HG03196 (cell line): ENCODE measurements around the gene ADCY2.

Experiments
- ATAC-seq: cut with Tn5 transposase; IDR thresholded peaks from one replicate; pipeline ENCODE4 v1.9.1; 2021; ENCODE audit not compliant: unreplicated experiment

ADCY2 gene

GRCh38 chr5:7659420-7659819 lies 263.5 kb downstream of the ADCY2 start:
- ATAC-seq = no peak

DNA sequence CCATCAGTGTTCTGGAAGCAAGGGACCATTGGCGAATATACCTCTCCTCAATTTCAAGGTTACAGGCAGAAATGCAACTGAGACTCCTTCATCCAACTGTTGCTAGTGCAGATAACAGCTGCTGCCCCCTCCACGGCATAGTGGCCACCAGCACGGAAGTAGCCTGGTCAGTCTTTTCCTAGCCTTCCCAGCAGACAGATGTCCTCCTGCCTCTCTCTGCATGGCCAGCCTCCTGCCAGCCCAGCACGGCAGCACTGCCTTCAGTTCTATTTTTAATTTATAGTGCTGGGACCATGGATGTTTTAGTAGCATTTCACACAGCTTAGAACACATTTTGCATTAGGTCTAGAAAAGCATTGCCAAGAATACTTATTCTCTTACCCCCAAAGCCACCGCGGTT lies 266.4 kb downstream of the ADCY2 start:
- ATAC-seq = no peak

DNA sequence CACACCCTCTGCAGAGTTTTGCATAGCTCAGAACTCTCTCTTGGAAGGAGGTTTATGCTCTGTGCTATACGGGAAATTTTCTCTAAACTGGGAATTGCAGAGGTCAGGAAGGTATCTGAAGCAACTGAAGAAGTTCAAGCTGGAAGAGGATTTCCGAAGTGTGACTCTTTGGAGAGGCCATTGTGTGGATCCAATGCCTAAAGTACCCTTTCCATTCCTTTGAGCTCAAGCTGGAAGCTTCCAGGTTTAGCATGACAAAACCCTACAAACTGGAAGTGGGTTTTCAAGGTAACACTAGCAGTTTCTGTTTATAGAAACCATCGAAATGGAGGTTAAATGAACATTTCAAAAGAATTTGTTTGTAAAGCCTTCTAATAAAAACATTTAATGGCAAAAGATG lies 267.9 kb downstream of the ADCY2 start:
- no peak for ATAC-seq

DNA sequence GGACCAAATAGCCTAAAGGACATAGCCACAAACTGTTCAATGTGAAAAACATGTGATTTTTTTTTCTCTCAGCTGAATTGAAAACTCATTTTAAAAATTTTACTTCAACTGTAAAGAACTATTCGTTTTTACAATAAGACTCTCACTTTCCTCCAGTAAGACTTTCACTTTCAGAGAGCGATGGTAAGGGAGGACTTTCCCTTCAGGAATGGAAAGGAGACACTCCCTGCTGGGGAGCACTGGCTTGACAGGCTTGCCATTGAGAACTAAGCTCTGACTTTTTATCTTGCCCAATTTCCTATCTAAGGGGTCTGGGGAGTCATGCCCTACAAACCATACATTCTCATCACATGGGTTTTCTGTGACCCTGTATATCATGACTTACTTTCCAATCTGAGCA lies 268.3 kb downstream of the ADCY2 start:
- ATAC-seq = no peak

GRCh38 chr5:7667216-7667767 lies 271.4 kb downstream of the ADCY2 start:
- ATAC-seq = no peak

GRCh38 chr5:7668161-7668560 lies 272.2 kb downstream of the ADCY2 start:
- ATAC-seq = no peak

- ATAC-seq = no peak
Observed at GRCh38 chr5:7668627-7669026, 272.7 kb downstream of the ADCY2 start.

DNA sequence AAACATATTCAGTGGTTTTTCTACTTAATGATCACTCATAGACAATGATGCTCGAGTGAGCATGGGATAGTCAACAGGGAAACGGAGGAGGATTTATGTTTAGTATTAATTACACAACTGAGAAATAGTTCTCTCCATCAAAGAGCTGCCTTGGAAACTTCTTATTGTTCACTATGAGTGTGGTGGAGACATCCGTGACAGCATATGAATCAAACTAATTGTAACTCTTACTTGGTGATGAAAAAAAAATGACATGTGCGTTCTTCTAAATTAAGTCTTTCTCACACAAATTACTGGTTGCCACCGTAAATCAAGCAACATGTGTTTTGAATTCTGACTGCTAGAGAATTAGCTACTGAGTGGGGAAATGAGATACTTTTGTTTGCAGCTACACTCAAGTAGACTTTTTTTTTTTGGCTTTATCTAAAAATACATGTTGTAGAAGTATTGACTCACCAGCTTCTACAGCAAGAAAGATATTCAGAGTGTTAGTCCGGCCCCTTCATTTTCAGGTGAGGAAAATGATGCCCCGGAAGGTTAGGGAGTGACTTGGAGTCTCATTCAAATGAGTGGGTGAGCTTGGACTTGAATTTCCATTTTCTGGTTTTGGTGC lies 275.5 kb downstream of the ADCY2 start:
- no peak for ATAC-seq

- ATAC-seq = no peak
Observed at GRCh38 chr5:7673658-7674057, 277.7 kb downstream of the ADCY2 start.

- no peak for ATAC-seq
Observed at GRCh38 chr5:7676455-7676854, 280.5 kb downstream of the ADCY2 start.

DNA sequence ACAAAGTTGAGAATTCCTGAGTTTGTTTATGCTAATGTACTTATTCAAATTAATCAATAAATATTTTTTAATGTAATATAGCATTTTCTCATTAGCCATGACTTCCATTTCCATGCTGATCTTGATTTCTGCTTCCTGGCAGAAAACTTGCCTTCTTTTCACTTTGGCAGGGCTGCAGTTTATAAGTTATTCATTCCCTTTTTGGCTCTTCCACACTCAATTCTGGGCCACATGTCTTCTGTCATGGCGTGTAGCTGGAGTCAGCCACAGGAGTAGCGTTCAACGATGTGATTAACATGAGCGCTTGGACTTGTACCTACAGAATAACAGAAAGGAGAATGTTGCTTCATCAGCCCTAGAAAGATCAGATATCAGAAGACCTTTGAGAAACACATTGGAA lies 282.1 kb downstream of the ADCY2 start:
- ATAC-seq = no peak

DNA sequence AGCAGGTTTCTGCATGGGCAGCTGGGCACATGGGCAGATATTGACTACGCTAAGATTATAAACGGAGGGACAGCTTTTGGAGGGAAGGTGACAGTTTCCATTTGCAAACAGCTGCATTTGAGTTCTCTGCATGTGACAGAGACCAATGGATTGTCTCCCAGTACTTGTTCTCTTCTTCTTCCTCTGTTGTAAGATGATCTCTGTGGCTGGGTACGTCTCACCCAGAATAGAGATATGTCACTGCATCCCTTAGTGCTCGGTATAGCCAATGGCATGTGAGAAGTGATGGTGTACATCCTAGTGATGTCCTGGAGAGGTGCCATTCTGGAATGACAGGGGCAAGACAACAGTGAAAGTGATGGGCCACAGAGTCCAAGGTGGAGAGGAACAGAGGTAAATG lies 283.7 kb downstream of the ADCY2 start:
- ATAC-seq = no peak

GRCh38 chr5:7680260-7680659 lies 284.3 kb downstream of the ADCY2 start:
- no peak for ATAC-seq

DNA sequence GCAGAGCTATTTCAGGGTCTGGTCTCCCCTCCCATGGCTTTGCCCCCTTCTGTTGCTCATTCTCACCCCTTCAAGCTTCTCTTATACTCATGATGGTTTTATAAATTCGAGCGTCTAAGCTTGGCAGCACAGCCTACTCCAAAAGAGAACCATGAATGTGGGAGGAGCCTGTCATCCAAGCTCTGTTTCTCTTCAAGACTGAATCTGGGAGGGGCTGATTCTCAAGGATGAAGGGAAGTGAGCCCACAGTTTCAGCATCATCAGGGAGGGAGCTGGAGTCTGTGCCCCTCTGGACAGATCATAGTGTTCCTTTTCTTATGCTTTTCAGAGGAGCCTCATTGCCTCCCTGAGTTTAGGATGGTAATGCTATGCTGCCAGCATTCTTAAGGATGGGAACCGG lies 286.4 kb downstream of the ADCY2 start:
- ATAC-seq = no peak

DNA sequence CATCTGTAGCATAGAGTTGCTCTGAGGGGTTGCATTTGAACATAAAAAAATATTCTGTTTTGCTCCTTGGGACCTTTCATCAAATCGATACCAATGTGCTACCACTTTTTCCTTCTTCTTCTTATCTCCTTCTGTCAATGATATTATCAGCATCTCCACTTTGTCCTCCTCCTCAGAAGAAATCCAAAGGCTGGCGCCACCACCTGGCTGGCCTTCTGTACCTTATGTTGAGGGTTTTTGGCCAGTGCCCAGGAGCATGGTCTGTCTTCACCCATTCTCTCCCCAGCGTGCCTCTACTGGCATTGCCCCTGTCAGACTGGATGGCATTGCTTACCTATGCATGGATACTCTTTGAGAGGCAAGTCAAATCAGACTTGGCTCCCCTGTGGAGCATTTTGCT lies 287.8 kb downstream of the ADCY2 start:
- ATAC-seq = no peak

- ATAC-seq = no peak
Observed at GRCh38 chr5:7684826-7685225, 288.9 kb downstream of the ADCY2 start.

DNA sequence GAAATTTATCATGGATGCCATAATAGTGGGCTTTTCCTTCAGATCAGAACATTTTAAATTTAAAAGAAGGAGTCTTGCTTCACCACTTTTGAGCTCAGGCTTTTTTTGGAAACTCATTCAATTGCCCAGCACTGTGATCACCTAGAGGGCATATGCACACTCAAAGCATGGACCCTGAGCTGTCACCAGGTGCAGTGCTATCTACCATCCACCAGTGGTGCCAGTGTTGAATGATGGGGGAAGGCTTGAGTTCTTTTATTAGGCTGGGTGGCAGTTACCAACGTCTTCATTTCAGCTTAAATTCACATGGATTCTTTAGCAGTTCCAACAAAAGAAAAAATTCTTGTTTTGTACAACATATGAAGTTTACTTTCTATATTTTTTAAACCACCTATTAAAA lies 290.9 kb downstream of the ADCY2 start:
- ATAC-seq = no peak

DNA sequence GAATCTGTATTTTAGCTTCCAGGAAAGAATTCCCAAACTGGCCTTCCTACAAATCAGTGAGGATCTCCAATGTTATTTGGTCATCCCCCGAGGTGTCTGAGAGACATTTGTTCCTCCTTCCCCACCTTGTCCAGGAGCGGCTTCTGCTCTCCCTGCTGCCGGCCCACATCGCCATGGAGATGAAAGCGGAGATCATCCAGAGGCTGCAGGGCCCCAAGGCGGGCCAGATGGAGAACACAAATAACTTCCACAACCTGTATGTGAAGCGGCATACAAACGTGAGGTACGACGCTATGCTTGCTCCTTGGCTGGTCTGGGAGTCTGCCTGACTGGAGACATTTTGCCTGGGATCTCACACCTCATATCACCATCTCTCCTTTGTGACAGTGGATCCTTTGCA lies 294.6 kb downstream of the ADCY2 start:
- no peak for ATAC-seq

DNA sequence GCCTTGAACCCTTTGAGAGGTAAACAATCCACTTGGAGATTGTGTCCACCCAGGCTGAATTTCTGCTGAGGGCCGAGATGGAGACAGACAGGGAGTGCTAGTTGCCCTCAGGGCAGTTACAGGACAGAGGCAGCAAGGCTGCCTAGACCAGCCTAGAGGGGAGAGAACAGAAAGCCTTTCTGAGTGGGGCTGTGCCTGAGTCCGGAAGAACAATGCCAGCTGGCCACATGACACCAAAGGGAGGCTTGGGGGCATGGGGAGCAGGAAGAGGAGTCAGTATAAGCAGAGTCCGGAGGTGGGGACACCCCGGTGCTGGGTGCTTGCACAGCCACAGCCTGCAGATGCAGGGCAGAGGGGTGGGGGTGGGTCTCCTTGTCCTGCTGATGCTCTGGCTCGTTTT lies 309.3 kb downstream of the ADCY2 start:
- no peak for ATAC-seq

GRCh38 chr5:7705736-7706135 lies 309.8 kb downstream of the ADCY2 start:
- ATAC-seq = no peak

DNA sequence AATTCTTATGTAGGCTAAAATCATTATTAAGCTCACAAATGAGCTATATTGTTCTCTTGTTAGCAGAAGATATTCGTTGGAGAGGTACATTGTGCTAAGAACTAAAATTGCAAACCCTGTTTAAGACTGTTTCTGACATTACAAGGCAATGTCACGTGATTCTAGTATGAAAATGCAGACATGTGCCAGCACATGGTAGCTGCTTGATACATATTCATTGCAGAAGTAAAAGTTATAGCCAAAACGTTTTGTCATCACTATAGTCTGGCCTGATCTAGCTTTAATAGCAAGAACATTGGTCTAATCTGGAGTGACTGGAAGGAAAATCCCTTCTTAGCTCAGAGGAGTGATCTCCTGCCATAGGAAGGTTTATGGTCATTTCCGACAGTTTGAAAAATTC lies 310.3 kb downstream of the ADCY2 start:
- no peak for ATAC-seq

- ATAC-seq = no peak
Observed at GRCh38 chr5:7714119-7714518, 318.2 kb downstream of the ADCY2 start.

GRCh38 chr5:7714697-7715096 lies 318.8 kb downstream of the ADCY2 start:
- no peak for ATAC-seq
